ENCODE results near the gene COMMD1.

Gene COMMD1

GRCh38 chr2:62050456-62051045 lies 145.1 kb downstream of the COMMD1 start:
- ChIA-PET CTCF (interaction anchor here (1.4 to 1.5 kb wide), 2 partner anchors 11 to 22 kb away, joined by 3 to 4 read pairs; no protein-coding TSS in a partner anchor), POLR2A (no interaction called here)
- no peak for TF ChIP-seq CTCF (IDR thresholded peaks at IDR 0.05; ENCODE audit: control extremely low read depth, extremely low read depth, low read depth, missing control alignments)
- no peak for DNase-seq (ENCODE audit: extremely low spot score)

GRCh38 chr2:62054029-62054791 lies 148.7 kb downstream of the COMMD1 start:
- CTCF ChIA-PET: interaction anchor here (0.9 to 2.5 kb wide), 3 partner anchors 12 to 77 kb away, joined by 3 to 8 read pairs (median 3); no protein-coding TSS in a partner anchor
- no peak for TF ChIP-seq CTCF (IDR thresholded peaks at IDR 0.05; ENCODE audit: control extremely low read depth, extremely low read depth, low read depth, missing control alignments)
- no peak for DNase-seq (ENCODE audit: extremely low spot score)
- POLR2A ChIA-PET: no interaction called here

- ChIA-PET CTCF (interaction anchor here (0.8 to 2.5 kb wide), 5 partner anchors 13 to 76 kb away, joined by 3 to 8 read pairs (median 3); no protein-coding TSS in a partner anchor), POLR2A (no interaction called here)
- no peak for DNase-seq (ENCODE audit: extremely low spot score)
- TF ChIP-seq CTCF (IDR thresholded peaks at IDR 0.05; ENCODE audit: control extremely low read depth, extremely low read depth, low read depth, missing control alignments): no peak
Measured at GRCh38 chr2:62054916-62055450, 149.5 kb downstream of the COMMD1 start.

GRCh38 chr2:62055724-62056336 lies 150.4 kb downstream of the COMMD1 start:
- ChIA-PET CTCF (interaction anchor here (0.8 to 2.5 kb wide), 4 partner anchors 16 to 75 kb away, joined by 3 to 8 read pairs (median 5); no protein-coding TSS in a partner anchor), POLR2A (no interaction called here)
- TF ChIP-seq CTCF (IDR thresholded peaks at IDR 0.05; ENCODE audit: control extremely low read depth, extremely low read depth, low read depth, missing control alignments): no peak
- DNase-seq (ENCODE audit: extremely low spot score): no peak

- POLR2A ChIA-PET: no interaction called here
- TF ChIP-seq CTCF (IDR thresholded peaks at IDR 0.05; ENCODE audit: control extremely low read depth, extremely low read depth, low read depth, missing control alignments): no peak
Measured at GRCh38 chr2:62056341-62056740, 150.9 kb downstream of the COMMD1 start.

GRCh38 chr2:62065243-62065642 lies 159.8 kb downstream of the COMMD1 start:
- TF ChIP-seq CTCF (IDR thresholded peaks at IDR 0.05; ENCODE audit: control extremely low read depth, extremely low read depth, low read depth, missing control alignments): no peak
- POLR2A ChIA-PET: interaction anchor here (0.7 kb wide), 1 partner anchor 70 kb away, joined by 6 read pairs; no protein-coding TSS in a partner anchor
- DNase-seq (ENCODE audit: extremely low spot score): no peak
- CTCF ChIA-PET: interaction anchor here (1.4 to 2.2 kb wide), 3 partner anchors 9 to 67 kb away, joined by 4 to 6 read pairs (median 5); no protein-coding TSS in a partner anchor

More at GRCh38 chr2:62056341-62056740, 150.9 kb downstream of the COMMD1 start:
- CTCF ChIA-PET: interaction anchor here (1.3 to 2.5 kb wide), 2 partner anchors 17 to 21 kb away, joined by 7 to 8 read pairs; no protein-coding TSS in a partner anchor
- DNase-seq (ENCODE audit: extremely low spot score): no peak

Data from GM10248 (cell line).